A549 (cell line): ENCODE results near the gene RELL2.

Experiments
- CHD2 ChIP-seq: fragments of 150-350 bp; IDR thresholded peaks from 2 replicates; pipeline ENCODE4 v1.6.1; 2014; ENCODE audit warnings: low read length; ENCODE audit not compliant: partially characterized antibody
- EHF ChIP-seq: fragments of 250-450 bp; sonication (Bioruptor Pico); IDR thresholded peaks from 2 replicates; pipeline ENCODE4 v1.5.0; 2020; ENCODE audit warnings: mild to moderate bottlenecking
- JUN ChIP-seq, 2 experiments: fragments of >200 bp; sonication (Bioruptor Twin); formaldehyde crosslinking; IDR thresholded peaks; 2 replicates in 1 of 2; 3 replicates in 1 of 2; pipeline ENCODE4 v1.6.1; 2016 to 2017
- JUNB ChIP-seq: fragments of >200 bp; sonication (Bioruptor Twin); formaldehyde crosslinking; IDR thresholded peaks from 2 replicates; pipeline ENCODE4 v1.6.1; 2016
- MAZ ChIP-seq: fragments of 150-350 bp; IDR thresholded peaks from 2 replicates; pipeline ENCODE4 v1.6.1; 2014; ENCODE audit warnings: antibody characterized with exemption, low read depth, low read length, borderline replicate concordance
- MYC ChIP-seq: IDR thresholded peaks from 2 replicates; pipeline ENCODE4 v1.6.1; 2012; ENCODE audit warnings: mild to moderate bottlenecking, inconsistent platforms, low read length, improper control_type of control experiment, borderline replicate concordance
- PHF8 ChIP-seq: fragments of 200-600 bp; sonication (generic); IDR thresholded peaks from 2 replicates; pipeline ENCODE4 v1.6.1; 2016; ENCODE audit warnings: low read depth, mild to moderate bottlenecking, antibody characterized with exemption, moderate library complexity, borderline replicate concordance
- POLR2AphosphoS2 ChIP-seq: conservative IDR thresholded peaks from 2 replicates; pipeline ENCODE4 v1.6.1; 2012; ENCODE audit warnings: low read length, improper control_type of control experiment, inconsistent platforms
- SMC3 ChIP-seq: fragments of >200 bp; sonication (Bioruptor Twin); formaldehyde crosslinking; IDR thresholded peaks from 3 replicates; pipeline ENCODE4 v1.6.1; 2018; ENCODE audit warnings: inconsistent platforms
- TF ChIP-seq, protein P1 (sequence below): fragments of >200 bp; sonication (Bioruptor Twin); formaldehyde crosslinking; IDR thresholded peaks from 3 replicates; pipeline ENCODE4 v1.5.1; 2016
- TF ChIP-seq, protein P2 (sequence below): IDR thresholded peaks from 2 replicates; pipeline ENCODE4 v1.6.1; 2012; ENCODE audit warnings: low read depth, borderline replicate concordance

DNA sequence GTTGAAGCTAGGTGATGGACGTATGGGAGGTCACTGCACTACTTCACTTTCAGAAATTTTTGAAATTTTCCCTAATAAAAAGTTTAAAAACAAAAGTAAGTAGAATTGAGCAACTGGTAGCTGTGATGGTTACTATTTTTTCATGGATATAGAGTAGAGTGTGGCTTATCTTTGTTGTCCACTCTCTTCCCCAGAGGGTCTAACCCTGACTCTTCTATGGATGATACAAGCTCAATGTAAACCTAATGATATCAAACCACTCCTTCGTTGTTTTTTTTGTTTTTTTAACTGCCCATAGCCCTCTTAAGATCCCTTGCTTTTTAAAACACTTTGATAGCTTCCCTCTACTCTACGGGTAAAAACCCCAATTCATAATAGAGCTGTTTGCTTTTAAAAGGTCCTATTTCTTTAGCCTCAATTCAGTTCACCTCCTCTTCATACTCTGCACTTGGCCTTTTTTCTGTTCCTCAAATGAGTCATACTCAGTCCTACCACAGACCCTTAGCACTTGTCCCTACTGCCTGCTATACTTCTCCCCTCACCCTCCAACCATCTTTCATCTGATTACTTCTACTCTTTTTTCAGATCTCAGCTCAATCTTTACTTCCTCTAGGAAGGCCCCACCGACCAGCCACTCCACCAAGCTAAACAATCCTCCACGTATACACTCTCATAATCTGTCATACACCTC is 2.8 kb upstream of the RELL2 start:
- TF ChIP-seq SMC3 (no peak), MYC (no peak), PHF8 (no peak), POLR2AphosphoS2 (no peak), EHF (CRISPR knock-in tag) (no peak), MAZ (no peak), JUNB (no peak), CHD2 (no peak), JUN (IDR thresholded peaks at IDR 0.05) (no peak)
- TF ChIP-seq, protein P1, sequence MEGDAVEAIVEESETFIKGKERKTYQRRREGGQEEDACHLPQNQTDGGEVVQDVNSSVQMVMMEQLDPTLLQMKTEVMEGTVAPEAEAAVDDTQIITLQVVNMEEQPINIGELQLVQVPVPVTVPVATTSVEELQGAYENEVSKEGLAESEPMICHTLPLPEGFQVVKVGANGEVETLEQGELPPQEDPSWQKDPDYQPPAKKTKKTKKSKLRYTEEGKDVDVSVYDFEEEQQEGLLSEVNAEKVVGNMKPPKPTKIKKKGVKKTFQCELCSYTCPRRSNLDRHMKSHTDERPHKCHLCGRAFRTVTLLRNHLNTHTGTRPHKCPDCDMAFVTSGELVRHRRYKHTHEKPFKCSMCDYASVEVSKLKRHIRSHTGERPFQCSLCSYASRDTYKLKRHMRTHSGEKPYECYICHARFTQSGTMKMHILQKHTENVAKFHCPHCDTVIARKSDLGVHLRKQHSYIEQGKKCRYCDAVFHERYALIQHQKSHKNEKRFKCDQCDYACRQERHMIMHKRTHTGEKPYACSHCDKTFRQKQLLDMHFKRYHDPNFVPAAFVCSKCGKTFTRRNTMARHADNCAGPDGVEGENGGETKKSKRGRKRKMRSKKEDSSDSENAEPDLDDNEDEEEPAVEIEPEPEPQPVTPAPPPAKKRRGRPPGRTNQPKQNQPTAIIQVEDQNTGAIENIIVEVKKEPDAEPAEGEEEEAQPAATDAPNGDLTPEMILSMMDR = no peak
- TF ChIP-seq, protein P2, sequence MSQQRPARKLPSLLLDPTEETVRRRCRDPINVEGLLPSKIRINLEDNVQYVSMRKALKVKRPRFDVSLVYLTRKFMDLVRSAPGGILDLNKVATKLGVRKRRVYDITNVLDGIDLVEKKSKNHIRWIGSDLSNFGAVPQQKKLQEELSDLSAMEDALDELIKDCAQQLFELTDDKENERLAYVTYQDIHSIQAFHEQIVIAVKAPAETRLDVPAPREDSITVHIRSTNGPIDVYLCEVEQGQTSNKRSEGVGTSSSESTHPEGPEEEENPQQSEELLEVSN = no peak
